K562 (cell line): ENCODE data around the gene CPA4. TPM values are rescaled to one million over a fixed set of nuclear protein-coding genes. Genes with fewer than 3 reads are reported as not detected.

Source experiments
- ATAC-seq: fragments of 200-7000 bp; cut with Tn5 transposase; 3 replicates; pipeline ENCODE4 v1.9.1; 2020; ENCODE audit warnings: moderate library complexity
- BruUV-seq: library from RNA; stranded (reverse); fragments of 400-500 nt; replicated peaks from 2 replicates; lab custom pipeline; 2021; lab: Mats Ljungman, UMichigan
- CTCF ChIA-PET: fragments of 300-600 bp; formaldehyde crosslinking; extraction: SDS; loops from one replicate; lab custom pipeline; 2021; ENCODE audit warnings: low intra/inter-chr PET ratio; lab: Yijun Ruan, JAX
- POLR2A ChIA-PET: fragments of 300-600, 350-650 bp; sonication (Branson Sonifier 250); formaldehyde crosslinking; extraction: SDS; loops from one replicate; lab custom pipeline; 2021; ENCODE audit warnings: antibody characterized with exemption, inconsistent platforms; lab: Yijun Ruan, JAX
- DNase-seq, 4 experiments: peaks; one replicate each; pipeline versions ENCODE4 v3.0.0 to v3.0.0-alpha.2; 2011 to 2018; ENCODE audit warnings: low spot score in 3 of 4, mixed read lengths in 3 of 4; ENCODE audit errors: extremely low read depth in 1 of 4
- FAIRE-seq: peaks from 2 replicates; lab custom pipeline; 2011; peaks lifted over from hg19 to GRCh38; lab: Jason Lieb, UNC
- H2AFZ ChIP-seq: 2 replicates; pipeline ENCODE4 v1.6.0; 2011; ENCODE audit warnings: low read depth, low read length, control low read depth, inconsistent platforms
- H3K27ac ChIP-seq: fragments of 200-600 bp; 3 replicates; pipeline ENCODE4 v1.8.0; 2011; ENCODE audit warnings: low read depth, mild to moderate bottlenecking, control low read depth, inconsistent platforms, low read length, moderate library complexity, mixed read lengths; ENCODE audit errors: extremely low read depth
- H3K27me3 ChIP-seq, 2 experiments: fragments of 300-600 bp in 1 of 2; 2 replicates in 1 of 2; 3 replicates in 1 of 2; pipeline versions ENCODE4 v1.6.0 to v1.8.0; 2011; ENCODE audit warnings: inconsistent platforms in 2 of 2, low read length in 2 of 2, mild to moderate bottlenecking in 1 of 2, mixed read lengths in 1 of 2, moderate library complexity in 1 of 2; ENCODE audit not compliant: control insufficient read depth in 2 of 2, insufficient read depth in 2 of 2
- H3K36me3 ChIP-seq: fragments of 300-600 bp; 3 replicates; pipeline ENCODE4 v1.8.0; 2011; ENCODE audit warnings: mild to moderate bottlenecking, low read length, inconsistent platforms; ENCODE audit not compliant: control insufficient read depth, insufficient read depth
- H3K4me1 ChIP-seq, 2 experiments: fragments of 200-600 bp in 1 of 2; replicated peaks in 1 of 2; 2 replicates in 1 of 2; 3 replicates in 1 of 2; pipeline versions ENCODE4 v1.5.1 to v1.8.0; 2011; ENCODE audit warnings: inconsistent platforms in 2 of 2, low read length in 2 of 2, mild to moderate bottlenecking in 1 of 2, mixed read lengths in 1 of 2, moderate library complexity in 1 of 2; ENCODE audit not compliant: control insufficient read depth in 2 of 2, insufficient read depth in 2 of 2
- H3K4me2 ChIP-seq: 2 replicates; pipeline ENCODE4 v1.6.1; 2011; ENCODE audit warnings: low read length, control low read depth, inconsistent platforms, mixed read lengths; ENCODE audit not compliant: insufficient read depth
- H3K4me3 ChIP-seq: fragments of 200-600 bp; sonication (generic), shearing (Covaris generic); 2 replicates; pipeline ENCODE4 v1.5.1; 2016; ENCODE audit warnings: control low read depth, inconsistent platforms
- H3K79me2 ChIP-seq: fragments of 200-600 bp; 3 replicates; pipeline ENCODE4 v1.8.0; 2011; ENCODE audit warnings: low read length, inconsistent platforms; ENCODE audit not compliant: control insufficient read depth, insufficient read depth
- H3K9ac ChIP-seq, 2 experiments: 2 replicates each; pipeline versions ENCODE4 v1.6.0 to v1.6.1; 2011; ENCODE audit warnings: low read depth in 2 of 2, low read length in 2 of 2, control low read depth in 1 of 2, inconsistent platforms in 1 of 2, mild to moderate bottlenecking in 1 of 2, mixed read lengths in 1 of 2; ENCODE audit not compliant: insufficient read depth in 1 of 2
- H3K9me1 ChIP-seq: one replicate; pipeline ENCODE4 v1.6.0; 2011; ENCODE audit warnings: inconsistent platforms, mild to moderate bottlenecking, low read length, moderate library complexity; ENCODE audit not compliant: control insufficient read depth, insufficient read depth
- H3K9me3 ChIP-seq: replicated peaks from 2 replicates; pipeline ENCODE4 v1.5.1; 2011; ENCODE audit warnings: low read depth, low read length, inconsistent platforms; ENCODE audit not compliant: control insufficient read depth, insufficient read depth
- H4K20me1 ChIP-seq: replicated peaks from 2 replicates; pipeline ENCODE4 v1.6.1; 2011; ENCODE audit warnings: low read length, inconsistent platforms, mixed read lengths; ENCODE audit not compliant: control insufficient read depth, insufficient read depth
- ETS2 ChIP-seq: IDR thresholded peaks from 2 replicates; pipeline ENCODE4 v1.6.1; 2016; ENCODE audit warnings: borderline replicate concordance, missing genetic modification characterization, mild to moderate bottlenecking, moderate library complexity, missing compliant biosample characterization; ENCODE audit not compliant: poor library complexity, severe bottlenecking
- KHSRP ChIP-seq: fragments of 450-650 bp; IDR thresholded peaks from 2 replicates; pipeline ENCODE4 v1.6.1; 2017
- MBD2 ChIP-seq: sonication (generic); IDR thresholded peaks from 2 replicates; pipeline ENCODE4 v1.6.1; 2016; ENCODE audit warnings: low read depth, borderline replicate concordance
- NR4A1 ChIP-seq, 2 experiments: fragments of 250-450 bp in 1 of 2; fragments of 450-650 bp in 1 of 2; sonication (Bioruptor Pico) in 1 of 2; IDR thresholded peaks; 2 replicates each; pipeline versions ENCODE4 v1.4.0 to v1.6.1; 2016 to 2020; ENCODE audit warnings: mild to moderate bottlenecking in 2 of 2, missing compliant biosample characterization in 1 of 2, missing genetic modification characterization in 1 of 2, moderate library complexity in 1 of 2
- PTBP1 ChIP-seq: fragments of 200-400 bp; formaldehyde crosslinking; IDR thresholded peaks from 2 replicates; pipeline ENCODE4 v1.6.1; 2017; ENCODE audit warnings: low read depth, low read length
- RHOXF2B ChIP-seq: fragments of 250-450 bp; sonication (Bioruptor Pico); conservative IDR thresholded peaks from 2 replicates; pipeline ENCODE4 v1.5.1; 2021
- SLC30A9 ChIP-seq: fragments of 250-450 bp; sonication (Bioruptor Pico); IDR thresholded peaks from 2 replicates; pipeline ENCODE4 v1.8.0; 2022; ENCODE audit warnings: mild to moderate bottlenecking, moderate library complexity
- ZC3H8 ChIP-seq: fragments of 450-650 bp; IDR thresholded peaks from 2 replicates; pipeline ENCODE4 v1.6.1; 2017
- ZNF354B ChIP-seq: fragments of 250-450 bp; sonication (Bioruptor Pico); IDR thresholded peaks from 2 replicates; pipeline ENCODE4 v1.4.0; 2020
- ZNF41 ChIP-seq: fragments of 250-450 bp; sonication (Bioruptor Pico); conservative IDR thresholded peaks from 2 replicates; pipeline ENCODE4 v1.4.0; 2020; ENCODE audit warnings: mild to moderate bottlenecking
- ZNF507 ChIP-seq: conservative IDR thresholded peaks from 2 replicates; pipeline ENCODE4 v1.6.1; 2017; ENCODE audit warnings: missing genetic modification characterization, missing compliant biosample characterization
- ZNF780A ChIP-seq: fragments of 250-450 bp; sonication (Bioruptor Pico); IDR thresholded peaks from 2 replicates; pipeline ENCODE4 v1.5.0; 2021; ENCODE audit warnings: mild to moderate bottlenecking
- ZNF785 ChIP-seq: fragments of 250-450 bp; sonication (Bioruptor Pico); IDR thresholded peaks from 2 replicates; pipeline ENCODE4 v1.4.0; 2020; ENCODE audit warnings: mild to moderate bottlenecking
- WGBS: fragments of 100-300 bp; shearing (Covaris generic); methylation state at CpG from one replicate; pipeline ENCODE4 v1.1.6; 2016; ENCODE audit warnings: low coverage, mixed read lengths; ENCODE audit not compliant: insufficient coverage; ENCODE audit errors: missing lambda C conversion rate; 5-methylcytosine and 5-hydroxymethylcytosine counted together
- in situ Hi-C: fragments of 300-500 bp; cut with MboI; formaldehyde crosslinking; loops from 4 replicates; pipeline ENCODE4 v1.15.0; 2018; ENCODE audit warnings: inconsistent platforms, mixed read lengths
- intact Hi-C: fragments of 100-400 bp; cut with micrococcal nuclease; formaldehyde crosslinking; loops from 2 replicates; pipeline ENCODE4 v1.14.2; 2022
- polyA plus RNA-seq, 8 experiments: library from polyadenylated mRNA; depleted of rRNA in 4 of 8; stranded (reverse) in 5 of 8; unstranded in 3 of 8; fragments of >200 nt; fragmentation: Nextera tagmentation in 2 of 8; fragmentation: Illumina TruSeq in 1 of 8; extraction: Ambion mirVana in 2 of 8; extraction: Trizol in 1 of 8; gene quantifications; 2 replicates each; pipeline versions ENCODE4 v1.2.1 to v1.2.3, GENCODE V29; 2011 to 2014; ENCODE audit warnings: inconsistent platforms in 1 of 8, missing spikeins in 1 of 8
- total RNA-seq, 7 experiments: library from RNA; depleted of rRNA in 6 of 7; stranded (reverse); fragments of >200 nt in 6 of 7; fragmentation: Illumina TruSeq in 2 of 7; extraction: Trizol in 2 of 7; gene quantifications; 2 replicates each; pipeline versions ENCODE4 v1.2.1 to v1.2.3, GENCODE V29; 2011 to 2021; ENCODE audit warnings: low replicate concordance in 1 of 7
- TF ChIP-seq, protein P1 (sequence below): IDR thresholded peaks from 2 replicates; pipeline ENCODE4 v1.6.1; 2016; ENCODE audit warnings: missing genetic modification characterization, missing compliant biosample characterization

The CPA4 gene
- total and polyA plus RNA-seq, 9 of the 15 experiments (the other 6 are each of a cell fraction or from before 2014, with no cell fraction given) = not detected

GRCh38 chr7:130341882-130342281, 48.9 kb downstream of the CPA4 start:
- intact Hi-C loops (no loop called here), in situ Hi-C loops (no loop called here)
- Histone ChIP-seq H3K4me2 (no peak overlapping the region), H3K4me3 (no peak overlapping the region), H4K20me1 (no peaks in the 10 kb centered on the region), H3K36me3 (no peaks in the 10 kb centered on the region), H3K9me1 (no peaks in the 10 kb centered on the region), H3K79me2 (no peaks in the 10 kb centered on the region), H3K9ac (no peak overlapping the region), H2AFZ (no peak overlapping the region), H3K27ac (no peak overlapping the region), H3K4me1 (no peaks in the 10 kb centered on the region), H3K27me3 (peaks cover 19 to 39% of the 10 kb centered on the region in 2 experiments), H3K9me3 (no peaks in the 10 kb centered on the region)
- WGBS = 1% methylated on average over 4 of the region's 4 CpGs
- POLR2A ChIA-PET = interaction anchor here (1.0 kb wide), 1 partner anchor 9 kb away, joined by 3 read pairs; no protein-coding TSS in a partner anchor
- FAIRE-seq = no peak
- no TSS peak for BruUV-seq
- ATAC-seq = no peak
- no peak for DNase-seq
- TF ChIP-seq ZNF41 (CRISPR knock-in tag) (peak; percentile 96), ZNF354B (CRISPR knock-in tag) (no peak)
- CTCF ChIA-PET = no interaction called here

DNA sequence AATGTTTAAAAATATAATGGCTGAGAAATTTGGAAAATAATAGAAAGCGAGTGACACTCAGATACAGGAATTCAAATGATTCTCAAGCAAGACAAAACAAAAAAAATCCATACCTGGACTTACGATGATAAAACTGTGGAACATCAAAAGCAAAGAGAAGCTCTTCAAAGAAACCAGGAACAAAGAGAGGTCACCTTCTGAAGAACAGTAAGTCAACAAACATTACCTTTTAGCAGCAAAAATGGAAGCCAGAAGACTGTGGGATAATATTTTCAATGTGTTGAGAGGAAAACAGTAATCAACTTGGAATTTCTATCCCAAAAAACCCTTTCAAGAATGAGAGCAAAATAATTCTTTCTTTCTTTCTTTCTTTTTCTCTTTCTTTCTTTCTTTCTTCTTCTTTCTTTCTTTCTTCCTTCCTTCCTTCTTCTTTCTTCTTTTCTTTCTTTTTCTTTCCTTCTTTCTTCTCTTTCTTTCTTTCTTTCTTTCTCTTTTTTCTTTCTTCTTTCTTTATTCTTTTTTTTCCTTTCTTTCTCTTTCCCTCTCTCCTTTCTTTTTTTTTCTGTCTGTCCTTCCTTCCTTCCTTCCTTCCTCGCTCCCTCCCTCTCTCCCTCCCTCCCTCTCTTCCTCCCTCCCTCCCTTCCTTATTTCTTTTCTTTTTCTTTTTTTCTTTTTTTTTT, 49.9 kb downstream of the CPA4 start:
- Histone ChIP-seq H4K20me1 (no peaks in the 10 kb centered on the region), H3K27ac (no peak overlapping the region), H3K36me3 (no peaks in the 10 kb centered on the region), H3K9me1 (no peaks in the 10 kb centered on the region), H3K79me2 (no peaks in the 10 kb centered on the region), H3K9me3 (no peaks in the 10 kb centered on the region), H3K4me3 (no peak overlapping the region), H3K9ac (no peak overlapping the region), H3K4me1 (0 out of 5 replicates have a peak, but pooled peaks cover 0 to 3% of the 10 kb centered on the region in 2 experiments), H3K27me3 (peaks cover 28 to 42% of the 10 kb centered on the region in 2 experiments), H2AFZ (no peak overlapping the region), H3K4me2 (no peak overlapping the region)
- no peak for ATAC-seq
- no peak for DNase-seq
- 0% methylated on average over 3 of the region's 3 CpGs for WGBS
- ChIA-PET CTCF (no interaction called here), POLR2A (interaction anchor here (1.0 to 1.3 kb wide), 2 partner anchors 9 to 13 kb away, joined by 3 to 4 read pairs; no protein-coding TSS in a partner anchor)
- intact Hi-C loops = no loop called here
- no peak for FAIRE-seq
- no TSS peak for BruUV-seq
- in situ Hi-C loops = no loop called here
- TF ChIP-seq MBD2 (no peak), SLC30A9 (CRISPR knock-in tag) (no peak), ZNF785 (CRISPR knock-in tag) (no peak), ZNF507 (tag) (no peak), ETS2 (no peak), KHSRP (no peak), RHOXF2B (no peak), ZNF780A (CRISPR knock-in tag) (no peak), ZC3H8 (no peak), NR4A1 (CRISPR knock-in tag; IDR thresholded peaks at IDR 0.05) (no peak), NR4A1 (tag; IDR thresholded peaks at IDR 0.05) (no peak), PTBP1 (no peak)
- TF ChIP-seq, protein P1, sequence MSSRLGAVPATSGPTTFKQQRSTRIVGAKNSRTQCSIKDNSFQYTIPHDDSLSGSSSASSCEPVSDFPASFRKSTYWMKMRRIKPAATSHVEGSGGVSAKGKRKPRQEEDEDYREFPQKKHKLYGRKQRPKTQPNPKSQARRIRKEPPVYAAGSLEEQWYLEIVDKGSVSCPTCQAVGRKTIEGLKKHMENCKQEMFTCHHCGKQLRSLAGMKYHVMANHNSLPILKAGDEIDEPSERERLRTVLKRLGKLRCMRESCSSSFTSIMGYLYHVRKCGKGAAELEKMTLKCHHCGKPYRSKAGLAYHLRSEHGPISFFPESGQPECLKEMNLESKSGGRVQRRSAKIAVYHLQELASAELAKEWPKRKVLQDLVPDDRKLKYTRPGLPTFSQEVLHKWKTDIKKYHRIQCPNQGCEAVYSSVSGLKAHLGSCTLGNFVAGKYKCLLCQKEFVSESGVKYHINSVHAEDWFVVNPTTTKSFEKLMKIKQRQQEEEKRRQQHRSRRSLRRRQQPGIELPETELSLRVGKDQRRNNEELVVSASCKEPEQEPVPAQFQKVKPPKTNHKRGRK (tag) = peak; percentile 98
